Prostate gland (tissue), 2 donors: ENCODE measurements around the gene SIDT2. TPM values are rescaled to one million over a fixed set of nuclear protein-coding genes. Genes with fewer than 3 reads are reported as not detected.

ENCODE experiments used
- DNase-seq: peaks from one replicate; pipeline ENCODE4 v3.0.0-alpha.2; 2019; ENCODE audit warnings: low spot score
- H3K27ac ChIP-seq, 2 donors: fragments of 200-600 bp; sonication (generic); 2 replicates each; pipeline ENCODE4 v1.5.1; 2017 to 2019
- H3K27me3 ChIP-seq: fragments of 200-600 bp; sonication (generic); replicated peaks from 2 replicates; pipeline ENCODE4 v1.5.1; 2019; ENCODE audit not compliant: insufficient read depth
- H3K36me3 ChIP-seq, 2 donors: fragments of 200-600 bp; sonication (generic); 1 replicate in 1 of 2; 2 replicates in 1 of 2; pipeline versions ENCODE4 v1.5.1 to v1.8.1; 2017 to 2019
- H3K4me1 ChIP-seq: fragments of 200-600 bp; sonication (generic); replicated peaks from 2 replicates; pipeline ENCODE4 v1.5.1; 2019
- H3K4me3 ChIP-seq, 2 donors: fragments of 200-600 bp; sonication (generic); 2 replicates each; pipeline ENCODE4 v1.5.1; 2017 to 2019
- H3K9me3 ChIP-seq: fragments of 200-600 bp; sonication (generic); 2 replicates; pipeline ENCODE4 v1.5.1; 2017
- POLR2A ChIP-seq: fragments of 450-650 bp; IDR thresholded peaks from one replicate; pipeline ENCODE4 v1.6.1; 2016; ENCODE audit warnings: antibody characterized with exemption, mild to moderate bottlenecking
- POLR2AphosphoS5 ChIP-seq: sonication (generic); formaldehyde crosslinking; IDR thresholded peaks from one replicate; pipeline ENCODE4 v1.6.1; 2017; ENCODE audit warnings: antibody characterized with exemption
- WGBS: methylation state at CpG from one replicate; pipeline ENCODE4 v1.1.5; 2018; 5-methylcytosine and 5-hydroxymethylcytosine counted together
- intact Hi-C: fragments of 100-400 bp; cut with DNase I; formaldehyde crosslinking; loops from one replicate; pipeline ENCODE4 v1.14.2; 2022
- total RNA-seq, 2 donors: library from RNA; depleted of rRNA; stranded (reverse); fragments of >200 nt; gene quantifications; one replicate each; pipeline ENCODE4 v1.1.0, GENCODE V29; 2016
- TF ChIP-seq, protein P1 (sequence below), 4 experiments: fragments of 200-600 bp in 2 of 4; fragments of 450-650 bp in 2 of 4; sonication (generic) in 2 of 4; IDR thresholded peaks; 1 replicate in 3 of 4; 2 replicates in 1 of 4; pipeline ENCODE4 v1.5.1; 2016 to 2019; ENCODE audit warnings: antibody characterized with exemption in 4 of 4, mild to moderate bottlenecking in 2 of 4, moderate library complexity in 2 of 4

SIDT2 gene
- total RNA-seq, 2 donors from 2014 or later: 69.5 to 144 TPM

DNA sequence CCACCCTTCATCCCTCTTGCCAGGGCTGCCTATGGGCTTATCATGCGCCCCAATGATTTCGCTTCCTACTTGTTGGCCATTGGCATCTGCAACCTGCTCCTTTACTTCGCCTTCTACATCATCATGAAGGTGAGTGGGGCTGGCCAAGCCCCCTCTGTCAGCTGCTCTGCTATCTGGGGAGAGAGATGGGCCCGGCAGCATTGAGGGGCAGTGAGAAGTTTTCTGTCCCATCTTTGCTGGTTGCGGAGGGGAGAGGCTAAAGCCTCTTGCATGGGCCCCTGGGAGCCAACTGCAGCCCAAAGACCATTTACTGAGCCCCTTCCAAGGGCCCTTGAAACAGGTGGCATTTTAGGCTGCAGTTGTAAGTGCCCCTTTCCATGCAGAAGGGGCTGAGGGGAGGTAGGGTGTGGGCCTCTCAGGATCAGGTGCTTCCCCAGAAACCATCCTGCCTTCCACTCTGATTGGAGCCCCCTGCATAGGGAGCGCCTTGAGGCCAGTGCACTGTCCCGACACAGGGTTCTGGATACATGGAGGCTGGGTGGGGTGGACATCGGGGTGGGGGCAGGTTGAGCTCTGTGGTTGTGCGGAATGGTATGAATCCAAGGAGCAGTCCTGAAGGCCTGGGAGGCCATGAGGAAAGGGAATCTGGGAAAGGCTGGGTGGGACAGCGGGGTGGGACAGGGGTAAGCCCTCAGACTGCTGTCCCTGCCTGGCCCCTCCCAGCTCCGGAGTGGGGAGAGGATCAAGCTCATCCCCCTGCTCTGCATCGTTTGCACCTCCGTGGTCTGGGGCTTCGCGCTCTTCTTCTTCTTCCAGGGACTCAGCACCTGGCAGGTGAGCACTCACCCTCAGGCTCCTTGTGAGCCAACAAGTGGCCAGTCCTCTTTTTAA lies 14.8 kb downstream of the SIDT2 start:
- TF ChIP-seq, protein P1, sequence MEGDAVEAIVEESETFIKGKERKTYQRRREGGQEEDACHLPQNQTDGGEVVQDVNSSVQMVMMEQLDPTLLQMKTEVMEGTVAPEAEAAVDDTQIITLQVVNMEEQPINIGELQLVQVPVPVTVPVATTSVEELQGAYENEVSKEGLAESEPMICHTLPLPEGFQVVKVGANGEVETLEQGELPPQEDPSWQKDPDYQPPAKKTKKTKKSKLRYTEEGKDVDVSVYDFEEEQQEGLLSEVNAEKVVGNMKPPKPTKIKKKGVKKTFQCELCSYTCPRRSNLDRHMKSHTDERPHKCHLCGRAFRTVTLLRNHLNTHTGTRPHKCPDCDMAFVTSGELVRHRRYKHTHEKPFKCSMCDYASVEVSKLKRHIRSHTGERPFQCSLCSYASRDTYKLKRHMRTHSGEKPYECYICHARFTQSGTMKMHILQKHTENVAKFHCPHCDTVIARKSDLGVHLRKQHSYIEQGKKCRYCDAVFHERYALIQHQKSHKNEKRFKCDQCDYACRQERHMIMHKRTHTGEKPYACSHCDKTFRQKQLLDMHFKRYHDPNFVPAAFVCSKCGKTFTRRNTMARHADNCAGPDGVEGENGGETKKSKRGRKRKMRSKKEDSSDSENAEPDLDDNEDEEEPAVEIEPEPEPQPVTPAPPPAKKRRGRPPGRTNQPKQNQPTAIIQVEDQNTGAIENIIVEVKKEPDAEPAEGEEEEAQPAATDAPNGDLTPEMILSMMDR (IDR thresholded peaks at IDR 0.05): no peak
- TF ChIP-seq POLR2AphosphoS5 (no peak), POLR2A (no peak)
- DNase-seq: no peak
- H3K4me1 ChIP-seq: peaks cover 9% of the 10 kb centered on the region
- no peaks in the 10 kb centered on the region for H3K9me3 ChIP-seq
- intact Hi-C loops: no loop called here
- peak overlapping the region in 1 of 2 donors; percentile 18 for H3K27ac ChIP-seq
- H3K36me3 ChIP-seq: peaks cover 18 to 48% of the 10 kb centered on the region in 2 donors
- no peak overlapping the region for H3K4me3 ChIP-seq
- H3K27me3 ChIP-seq: no peaks in the 10 kb centered on the region
- WGBS: 88% methylated on average over 15 of the region's 15 CpGs

DNA sequence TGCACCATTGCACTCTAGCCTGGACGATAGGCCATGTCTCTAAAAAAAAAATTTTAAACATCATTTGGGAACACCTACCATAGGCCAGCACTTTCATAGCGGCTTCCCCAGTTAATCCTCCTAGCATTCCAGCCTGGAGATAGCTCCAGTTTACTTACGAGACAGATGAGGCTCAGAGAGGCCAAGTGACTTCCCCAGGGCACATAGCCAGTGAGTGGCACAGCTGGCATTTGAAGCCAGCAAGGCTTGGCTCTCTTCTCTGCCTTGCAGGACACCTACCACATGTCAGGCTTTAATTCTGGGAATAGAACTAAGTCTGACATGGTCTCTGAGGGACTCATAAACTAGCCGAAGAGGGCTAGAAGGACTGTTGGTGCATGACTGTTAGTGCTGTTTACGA lies 15.7 kb downstream of the SIDT2 start:
- Histone ChIP-seq H3K4me3 (no peak overlapping the region), H3K27ac (no peak overlapping the region), H3K27me3 (no peaks in the 10 kb centered on the region), H3K4me1 (peaks cover 10% of the 10 kb centered on the region), H3K36me3 (peaks cover 15 to 41% of the 10 kb centered on the region in 2 donors), H3K9me3 (no peaks in the 10 kb centered on the region)
- TF ChIP-seq POLR2AphosphoS5: no peak
- TF ChIP-seq, protein P1 (IDR thresholded peaks at IDR 0.05): no peak
- TF ChIP-seq POLR2A: no peak
- 62% methylated on average over 5 of the region's 5 CpGs for WGBS
- no peak for DNase-seq
- intact Hi-C loops: no loop called here

DNA sequence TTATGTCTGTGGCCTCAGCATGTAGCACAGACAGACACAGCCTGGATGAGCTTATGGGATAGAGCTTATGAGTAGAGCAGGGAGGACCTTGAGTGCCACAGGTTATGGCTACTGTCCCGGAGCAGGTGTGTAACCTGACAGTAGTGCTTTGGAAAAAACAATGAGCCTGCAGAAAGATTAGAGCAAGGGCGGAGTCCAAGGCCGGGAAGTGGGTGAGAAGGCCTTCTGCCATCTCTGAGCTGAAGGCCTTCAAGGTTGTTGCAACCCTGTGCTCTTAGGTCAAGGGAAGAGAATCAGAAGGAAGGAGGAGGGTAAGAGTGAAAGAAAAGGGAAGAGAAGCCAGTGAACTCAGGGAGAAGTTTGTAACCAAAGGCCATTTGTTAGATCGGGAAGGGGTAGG lies 16.7 kb downstream of the SIDT2 start:
- intact Hi-C loops: no loop called here
- 87% methylated on average over 4 of the region's 4 CpGs for WGBS
- Histone ChIP-seq H3K4me1 (peaks cover 10% of the 10 kb centered on the region), H3K36me3 (peaks cover 9 to 34% of the 10 kb centered on the region in 2 donors), H3K9me3 (no peaks in the 10 kb centered on the region), H3K4me3 (no peak overlapping the region), H3K27me3 (no peaks in the 10 kb centered on the region), H3K27ac (peak overlapping the region in 1 of 2 donors; percentile 12)
- TF ChIP-seq POLR2A (no peak), POLR2AphosphoS5 (no peak)
- TF ChIP-seq, protein P1 (IDR thresholded peaks at IDR 0.05): no peak
- no peak for DNase-seq

DNA sequence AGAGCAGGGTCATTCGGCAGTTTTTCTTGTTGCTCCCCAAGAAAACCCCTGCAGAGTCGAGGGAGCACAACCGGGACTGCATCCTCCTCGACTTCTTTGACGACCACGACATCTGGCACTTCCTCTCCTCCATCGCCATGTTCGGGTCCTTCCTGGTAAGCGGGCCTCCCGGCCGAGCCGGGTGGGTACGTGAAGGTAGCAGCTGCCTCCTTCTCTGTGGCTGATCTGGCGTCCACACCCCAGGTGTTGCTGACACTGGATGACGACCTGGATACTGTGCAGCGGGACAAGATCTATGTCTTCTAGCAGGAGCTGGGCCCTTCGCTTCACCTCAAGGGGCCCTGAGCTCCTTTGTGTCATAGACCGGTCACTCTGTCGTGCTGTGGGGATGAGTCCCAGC lies 17.2 kb downstream of the SIDT2 start:
- peaks cover 7 to 29% of the 10 kb centered on the region in 2 donors for H3K36me3 ChIP-seq
- H3K4me1 ChIP-seq: peaks cover 10% of the 10 kb centered on the region
- TF ChIP-seq, protein P1 (IDR thresholded peaks at IDR 0.05): no peak
- TF ChIP-seq POLR2AphosphoS5 (no peak), POLR2A (no peak)
- H3K27me3 ChIP-seq: no peaks in the 10 kb centered on the region
- peak overlapping the region in 1 of 2 donors; percentile 82 for H3K27ac ChIP-seq
- WGBS: 89% methylated on average over 19 of the region's 19 CpGs
- no peak overlapping the region for H3K4me3 ChIP-seq
- intact Hi-C loops: no loop called here
- H3K9me3 ChIP-seq: no peaks in the 10 kb centered on the region
- no peak for DNase-seq

DNA sequence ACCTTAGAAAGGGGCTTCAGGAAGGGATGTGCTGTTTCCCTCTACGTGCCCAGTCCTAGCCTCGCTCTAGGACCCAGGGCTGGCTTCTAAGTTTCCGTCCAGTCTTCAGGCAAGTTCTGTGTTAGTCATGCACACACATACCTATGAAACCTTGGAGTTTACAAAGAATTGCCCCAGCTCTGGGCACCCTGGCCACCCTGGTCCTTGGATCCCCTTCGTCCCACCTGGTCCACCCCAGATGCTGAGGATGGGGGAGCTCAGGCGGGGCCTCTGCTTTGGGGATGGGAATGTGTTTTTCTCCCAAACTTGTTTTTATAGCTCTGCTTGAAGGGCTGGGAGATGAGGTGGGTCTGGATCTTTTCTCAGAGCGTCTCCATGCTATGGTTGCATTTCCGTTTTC lies 18.5 kb downstream of the SIDT2 start:
- peaks cover 4 to 26% of the 10 kb centered on the region in 2 donors for H3K36me3 ChIP-seq
- DNase-seq: no peak
- TF ChIP-seq POLR2A (no peak), POLR2AphosphoS5 (no peak)
- TF ChIP-seq, protein P1 (IDR thresholded peaks at IDR 0.05): no peak
- H3K9me3 ChIP-seq: no peaks in the 10 kb centered on the region
- intact Hi-C loops: no loop called here
- H3K27ac ChIP-seq: peak overlapping the region; percentile 82 to 83
- 91% methylated on average over 7 of the region's 7 CpGs for WGBS
- no peaks in the 10 kb centered on the region for H3K27me3 ChIP-seq
- H3K4me1 ChIP-seq: peaks cover 10% of the 10 kb centered on the region
- H3K4me3 ChIP-seq: no peak overlapping the region
